Measurements from ENCODE around the gene PRKCD.

Gene PRKCD

GRCh38 chr3:53222183-53222901 is 61.3 kb downstream of the PRKCD start:
- Histone ChIP-seq H3K9me2 (replicated peaks; ENCODE audit: low read depth, low read length) (no peaks in the 10 kb centered on the region), H2AFZ (ENCODE audit: low read length) (no peak overlapping the region), H3F3A (ENCODE audit: low read depth) (no peaks in the 10 kb centered on the region), H3K9ac (ENCODE audit: low read depth, low read length, poor library complexity, severe bottlenecking) (no peak overlapping the region), H4K20me1 (ENCODE audit: insufficient read depth, low read length, poor library complexity, severe bottlenecking) (no peaks in the 10 kb centered on the region), H3K4me2 (ENCODE audit: low read depth, low read length, poor library complexity, severe bottlenecking) (no peak overlapping the region), H3K79me2 (ENCODE audit: insufficient read depth, low read length) (no peaks in the 10 kb centered on the region), H3K9me3 (ENCODE audit: insufficient read depth, low read depth, low read length) (no peaks in the 10 kb centered on the region), H3K36me3 (ENCODE audit: insufficient read depth, low read length) (peaks cover 36% of the 10 kb centered on the region; the same call in 1 of the 2 replicates), H3K4me1 (ENCODE audit: insufficient read depth, low read length, poor library complexity, severe bottlenecking) (no peaks in the 10 kb centered on the region), H3K4me3 (ENCODE audit: low read length, poor library complexity, severe bottlenecking) (no peak overlapping the region), H3K27me3 (ENCODE audit: insufficient read depth, low read length, poor library complexity, severe bottlenecking) (no peaks in the 10 kb centered on the region)
- no peak for TF ChIP-seq CTCF (conservative IDR thresholded peaks at IDR 0.05; ENCODE audit: low read length)
- no peak for TF ChIP-seq EZH2phosphoT487 (IDR thresholded peaks at IDR 0.05; ENCODE audit: borderline replicate concordance)

GRCh38 chr3:53223025-53223424 is 62.0 kb downstream of the PRKCD start:
- no peaks in the 10 kb centered on the region for H3K27me3 ChIP-seq (ENCODE audit: insufficient read depth, low read length, poor library complexity, severe bottlenecking)
- no peak overlapping the region for H2AFZ ChIP-seq (ENCODE audit: low read length)
- H3K9me2 ChIP-seq (replicated peaks; ENCODE audit: low read depth, low read length), result no peaks in the 10 kb centered on the region
- no peak overlapping the region for H3K4me2 ChIP-seq (ENCODE audit: low read depth, low read length, poor library complexity, severe bottlenecking)
- H3K36me3 ChIP-seq (ENCODE audit: insufficient read depth, low read length), result peaks cover 42% of the 10 kb centered on the region; the same call in 1 of the 2 replicates
- H4K20me1 ChIP-seq (ENCODE audit: insufficient read depth, low read length, poor library complexity, severe bottlenecking), result no peaks in the 10 kb centered on the region
- TF ChIP-seq CTCF (conservative IDR thresholded peaks at IDR 0.05; ENCODE audit: low read length), result no peak
- no peak for TF ChIP-seq EZH2phosphoT487 (IDR thresholded peaks at IDR 0.05; ENCODE audit: borderline replicate concordance)
- no peak overlapping the region for H3K9ac ChIP-seq (ENCODE audit: low read depth, low read length, poor library complexity, severe bottlenecking)
- H3K79me2 ChIP-seq (ENCODE audit: insufficient read depth, low read length), result no peaks in the 10 kb centered on the region
- no peaks in the 10 kb centered on the region for H3F3A ChIP-seq (ENCODE audit: low read depth)
- H3K4me3 ChIP-seq (ENCODE audit: low read length, poor library complexity, severe bottlenecking), result no peak overlapping the region
- H3K9me3 ChIP-seq (ENCODE audit: insufficient read depth, low read depth, low read length), result no peaks in the 10 kb centered on the region
- no peaks in the 10 kb centered on the region for H3K4me1 ChIP-seq (ENCODE audit: insufficient read depth, low read length, poor library complexity, severe bottlenecking)

GRCh38 chr3:53223541-53223966 is 62.5 kb downstream of the PRKCD start:
- TF ChIP-seq CTCF (conservative IDR thresholded peaks at IDR 0.05; ENCODE audit: low read length), result no peak
- no peak for TF ChIP-seq EZH2phosphoT487 (IDR thresholded peaks at IDR 0.05; ENCODE audit: borderline replicate concordance)
- no peaks in the 10 kb centered on the region for H3K4me1 ChIP-seq (ENCODE audit: insufficient read depth, low read length, poor library complexity, severe bottlenecking)
- no peak overlapping the region for H3K4me2 ChIP-seq (ENCODE audit: low read depth, low read length, poor library complexity, severe bottlenecking)
- no peaks in the 10 kb centered on the region for H3F3A ChIP-seq (ENCODE audit: low read depth)
- no peaks in the 10 kb centered on the region for H3K9me2 ChIP-seq (replicated peaks; ENCODE audit: low read depth, low read length)
- no peaks in the 10 kb centered on the region for H3K27me3 ChIP-seq (ENCODE audit: insufficient read depth, low read length, poor library complexity, severe bottlenecking)
- no peaks in the 10 kb centered on the region for H4K20me1 ChIP-seq (ENCODE audit: insufficient read depth, low read length, poor library complexity, severe bottlenecking)
- no peaks in the 10 kb centered on the region for H3K79me2 ChIP-seq (ENCODE audit: insufficient read depth, low read length)
- no peaks in the 10 kb centered on the region for H3K9me3 ChIP-seq (ENCODE audit: insufficient read depth, low read depth, low read length)
- no peak overlapping the region for H2AFZ ChIP-seq (ENCODE audit: low read length)
- no peak overlapping the region for H3K9ac ChIP-seq (ENCODE audit: low read depth, low read length, poor library complexity, severe bottlenecking)
- H3K36me3 ChIP-seq (ENCODE audit: insufficient read depth, low read length), result peaks cover 48% of the 10 kb centered on the region; the same call in 1 of the 2 replicates
- H3K4me3 ChIP-seq (ENCODE audit: low read length, poor library complexity, severe bottlenecking), result no peak overlapping the region

Data from Loucy (cell line).